Neural cell (in vitro differentiated cells): ENCODE measurements around the gene SMCO4. TPM values are rescaled to one million over a fixed set of nuclear protein-coding genes. Genes with fewer than 3 reads are reported as not detected.

ENCODE experiments used
- H2AFZ ChIP-seq: fragments of 200-600, 300-800 bp; sonication (generic), shearing (Covaris generic); 2 replicates; pipeline ENCODE4 v1.6.0; 2014; ENCODE audit warnings: low read depth, mild to moderate bottlenecking, antibody characterized with exemption, low read length, moderate library complexity
- H3F3A ChIP-seq: fragments of 200-600 bp; shearing (Covaris generic); 2 replicates; pipeline ENCODE4 v1.6.1; 2016; ENCODE audit warnings: mild to moderate bottlenecking, moderate library complexity, mixed read lengths, antibody characterized with exemption, low read length; ENCODE audit not compliant: insufficient read depth, poor library complexity, severe bottlenecking
- H3K27ac ChIP-seq: fragments of 200-600, 300-800 bp; sonication (generic), shearing (Covaris generic); 2 replicates; pipeline ENCODE4 v1.5.1; 2014; ENCODE audit warnings: mild to moderate bottlenecking, low read length, moderate library complexity
- H3K27me3 ChIP-seq: fragments of 300-800, 200-600 bp; sonication (generic), shearing (Covaris generic); 2 replicates; pipeline ENCODE4 v1.6.0; 2014; ENCODE audit warnings: mild to moderate bottlenecking, low read depth, low read length, moderate library complexity; ENCODE audit not compliant: insufficient read depth
- H3K36me3 ChIP-seq: fragments of 300-800, 200-600 bp; sonication (generic), shearing (Covaris generic); 2 replicates; pipeline ENCODE4 v1.5.1; 2014; ENCODE audit warnings: mild to moderate bottlenecking, antibody characterized with exemption, low read length, moderate library complexity; ENCODE audit not compliant: insufficient read depth
- H3K4me2 ChIP-seq: fragments of 300-800, 200-600 bp; sonication (generic), shearing (Covaris generic); 2 replicates; pipeline ENCODE4 v1.6.0; 2014; ENCODE audit warnings: mild to moderate bottlenecking, low read length
- H3K4me3 ChIP-seq: fragments of 300-800, 200-600 bp; sonication (generic), shearing (Covaris generic); 2 replicates; pipeline ENCODE4 v1.5.1; 2014; ENCODE audit warnings: mild to moderate bottlenecking, low read length, moderate library complexity
- H3K79me2 ChIP-seq: fragments of 200-600 bp; shearing (Covaris generic); replicated peaks from 2 replicates; pipeline ENCODE4 v1.6.0; 2014; ENCODE audit warnings: mild to moderate bottlenecking, low read length, moderate library complexity; ENCODE audit not compliant: insufficient read depth
- H3K9ac ChIP-seq: fragments of 300-800, 200-600 bp; sonication (generic), shearing (Covaris generic); 2 replicates; pipeline ENCODE4 v1.6.1; 2016; ENCODE audit warnings: mild to moderate bottlenecking, low read length, mixed read lengths
- H3K9me2 ChIP-seq: fragments of 200-600 bp; shearing (Covaris generic); 2 replicates; pipeline ENCODE4 v1.6.1; 2016; ENCODE audit warnings: mild to moderate bottlenecking, low read length, mixed read lengths; ENCODE audit not compliant: insufficient read depth
- H3K9me3 ChIP-seq: fragments of 200-600, 300-800 bp; sonication (generic), shearing (Covaris generic); 2 replicates; pipeline ENCODE4 v1.6.1; 2016; ENCODE audit warnings: mild to moderate bottlenecking, mixed run types, low read length, moderate library complexity, mixed read lengths
- H4K20me1 ChIP-seq: fragments of 200-600 bp; shearing (Covaris generic); 2 replicates; pipeline ENCODE4 v1.6.1; 2016; ENCODE audit warnings: mild to moderate bottlenecking, mixed run types; ENCODE audit not compliant: insufficient read depth
- CTCF ChIP-seq: fragments of 450-650 bp; IDR thresholded peaks from 2 replicates; pipeline ENCODE4 v1.5.1; 2014; ENCODE audit warnings: antibody characterized with exemption, mild to moderate bottlenecking, moderate library complexity; ENCODE audit not compliant: poor library complexity, severe bottlenecking
- EP300 ChIP-seq: fragments of 450-650 bp; conservative IDR thresholded peaks from 2 replicates; pipeline ENCODE4 v1.6.1; 2014; ENCODE audit warnings: antibody characterized with exemption, mild to moderate bottlenecking, moderate library complexity; ENCODE audit not compliant: poor library complexity, severe bottlenecking
- EZH2 ChIP-seq: fragments of 200-600, 300-800 bp; shearing (Covaris generic), sonication (generic); IDR thresholded peaks from 2 replicates; pipeline ENCODE4 v1.6.1; 2014; ENCODE audit warnings: antibody characterized with exemption, low read length, borderline replicate concordance, mild to moderate bottlenecking; ENCODE audit not compliant: insufficient read depth, poor library complexity, severe bottlenecking
- MXI1 ChIP-seq: fragments of 450-650 bp; conservative IDR thresholded peaks from 2 replicates; pipeline ENCODE4 v1.6.1; 2014; ENCODE audit warnings: antibody characterized with exemption, mild to moderate bottlenecking; ENCODE audit not compliant: poor library complexity, severe bottlenecking
- POLR2AphosphoS5 ChIP-seq: IDR thresholded peaks from 2 replicates; pipeline ENCODE4 v1.6.1; 2012
- RAD21 ChIP-seq: fragments of 450-650 bp; conservative IDR thresholded peaks from 2 replicates; pipeline ENCODE4 v1.6.1; 2014; ENCODE audit warnings: antibody characterized with exemption, mild to moderate bottlenecking, moderate library complexity
- REST ChIP-seq: IDR thresholded peaks from 2 replicates; pipeline ENCODE4 v1.6.1; 2012; ENCODE audit warnings: borderline replicate concordance
- SMC3 ChIP-seq: fragments of 450-650 bp; conservative IDR thresholded peaks from 2 replicates; pipeline ENCODE4 v1.6.1; 2014; ENCODE audit warnings: antibody characterized with exemption, mild to moderate bottlenecking, moderate library complexity; ENCODE audit not compliant: poor library complexity
- TAF1 ChIP-seq: IDR thresholded peaks from 2 replicates; pipeline ENCODE4 v1.6.1; 2012; ENCODE audit warnings: low read depth
- polyA plus RNA-seq: library from polyadenylated mRNA; depleted of rRNA; stranded (reverse); fragments of >200 nt; gene quantifications from 2 replicates; pipeline ENCODE4 v1.2.3, GENCODE V29; 2014

Gene SMCO4
- polyA plus RNA-seq, 1 donor from 2014 or later, result 10.0 TPM

GRCh38 chr11:93501856-93502255 is 41.3 kb downstream of the SMCO4 start:
- Histone ChIP-seq H4K20me1 (no peaks in the 10 kb centered on the region), H3K36me3 (no peaks in the 10 kb centered on the region), H3K9ac (no peak overlapping the region), H3K9me3 (no peaks in the 10 kb centered on the region), H2AFZ (no peak overlapping the region), H3K4me2 (no peak overlapping the region), H3F3A (no peaks in the 10 kb centered on the region), H3K79me2 (no peaks in the 10 kb centered on the region), H3K4me3 (no peak overlapping the region), H3K9me2 (no peaks in the 10 kb centered on the region), H3K27ac (no peak overlapping the region), H3K27me3 (no peaks in the 10 kb centered on the region)
- TF ChIP-seq CTCF (no peak), RAD21 (no peak), REST (no peak), EZH2 (no peak), POLR2AphosphoS5 (no peak), TAF1 (no peak)

- Histone ChIP-seq H3K9me2 (no peaks in the 10 kb centered on the region), H3K27me3 (no peaks in the 10 kb centered on the region), H2AFZ (no peak overlapping the region), H3K9ac (no peak overlapping the region), H3K4me2 (no peak overlapping the region), H3K27ac (no peak overlapping the region), H3K4me3 (no peak overlapping the region), H3K9me3 (no peaks in the 10 kb centered on the region), H3K36me3 (no peaks in the 10 kb centered on the region), H3F3A (no peaks in the 10 kb centered on the region), H3K79me2 (no peaks in the 10 kb centered on the region), H4K20me1 (no peaks in the 10 kb centered on the region)
- TF ChIP-seq MXI1 (no peak), REST (no peak), POLR2AphosphoS5 (no peak), EZH2 (no peak), RAD21 (no peak), EP300 (no peak), CTCF (no peak), SMC3 (no peak), TAF1 (no peak)
Measured at GRCh38 chr11:93500759-93501158, 42.4 kb downstream of the SMCO4 start.
